ENCODE measurements around the gene MECP2.
"Not testable (repeated sequence)": the region's sequence is repeated elsewhere in the genome, so short reads cannot be mapped to it uniquely, and the experiment has no call there.

MECP2 gene

GRCh38 chrX:154014429-154015380 lies 82.8 kb downstream of the MECP2 start:
- no peak for DNase-seq

GRCh38 chrX:154013614-154014360 lies 83.7 kb downstream of the MECP2 start:
- DNase-seq = peak; percentile 77

GRCh38 chrX:154013001-154013421 lies 84.5 kb downstream of the MECP2 start:
- DNase-seq = no peak

GRCh38 chrX:154012336-154012991 lies 85.1 kb downstream of the MECP2 start:
- DNase-seq = no peak

GRCh38 chrX:154011376-154012335 lies 85.9 kb downstream of the MECP2 start:
- DNase-seq = no peak

- no peak for DNase-seq
Measured at GRCh38 chrX:154010330-154011087, 87.0 kb downstream of the MECP2 start.

GRCh38 chrX:154008521-154008920 lies 89.0 kb downstream of the MECP2 start:
- DNase-seq = no peak

GRCh38 chrX:154006947-154007346 lies 90.6 kb downstream of the MECP2 start:
- no peak for DNase-seq

GRCh38 chrX:154004315-154004714 lies 93.2 kb downstream of the MECP2 start:
- DNase-seq = no peak

- peak; percentile 49 for DNase-seq
Measured at GRCh38 chrX:154002215-154002719, 95.2 kb downstream of the MECP2 start.

GRCh38 chrX:154000051-154000450 lies 97.5 kb downstream of the MECP2 start:
- DNase-seq = no peak

- no peak for DNase-seq
Measured at GRCh38 chrX:153999359-154000037, 98.0 kb downstream of the MECP2 start.

GRCh38 chrX:153995504-153995903 lies 102.0 kb downstream of the MECP2 start:
- DNase-seq = no peak

- not testable (repeated sequence) for DNase-seq
Measured at GRCh38 chrX:153994398-153994797, 103.1 kb downstream of the MECP2 start.

- no peak for DNase-seq
Measured at GRCh38 chrX:153993978-153994377, 103.5 kb downstream of the MECP2 start.

- no peak for DNase-seq
Measured at GRCh38 chrX:153993079-153993478, 104.4 kb downstream of the MECP2 start.

GRCh38 chrX:153992180-153992579 lies 105.3 kb downstream of the MECP2 start:
- no peak for DNase-seq

GRCh38 chrX:153991013-153991580 lies 106.4 kb downstream of the MECP2 start:
- no peak for DNase-seq

- no peak for DNase-seq
Measured at GRCh38 chrX:153989973-153990655, 107.4 kb downstream of the MECP2 start.
